PFSK-1 (cell line): ENCODE measurements around the gene VEPH1.

ENCODE experiments used
- FOXP2 ChIP-seq: optimal IDR thresholded peaks from 2 replicates; pipeline ENCODE3; 2011; ENCODE audit warnings: borderline replicate concordance, control low read depth, inconsistent platforms; ENCODE audit not compliant: insufficient read depth; ENCODE audit errors: extremely low read length, extremely low read depth
- POLR2AphosphoS5 ChIP-seq: IDR thresholded peaks from 2 replicates; pipeline ENCODE4 v1.6.1; 2012; ENCODE audit warnings: low read depth, mild to moderate bottlenecking, control low read depth, low read length, moderate library complexity
- SIN3A ChIP-seq: IDR thresholded peaks from 2 replicates; pipeline ENCODE4 v1.6.1; 2012; ENCODE audit warnings: mild to moderate bottlenecking, low read length, moderate library complexity, borderline replicate concordance; ENCODE audit not compliant: insufficient read depth
- TAF1 ChIP-seq: IDR thresholded peaks from 2 replicates; pipeline ENCODE4 v1.6.1; 2012; ENCODE audit warnings: low read length, control low read depth, borderline replicate concordance; ENCODE audit not compliant: insufficient read depth
- TF ChIP-seq, protein P1 (sequence below), 2 experiments: IDR thresholded peaks; 2 replicates each; pipeline versions ENCODE4 v1.6.1 to v1.8.0; 2011 to 2012; ENCODE audit warnings: low read depth in 2 of 2, low read length in 2 of 2, control low read depth in 1 of 2, inconsistent platforms in 1 of 2, mild to moderate bottlenecking in 1 of 2, moderate library complexity in 1 of 2; ENCODE audit not compliant: insufficient read depth in 1 of 2

Gene VEPH1

DNA sequence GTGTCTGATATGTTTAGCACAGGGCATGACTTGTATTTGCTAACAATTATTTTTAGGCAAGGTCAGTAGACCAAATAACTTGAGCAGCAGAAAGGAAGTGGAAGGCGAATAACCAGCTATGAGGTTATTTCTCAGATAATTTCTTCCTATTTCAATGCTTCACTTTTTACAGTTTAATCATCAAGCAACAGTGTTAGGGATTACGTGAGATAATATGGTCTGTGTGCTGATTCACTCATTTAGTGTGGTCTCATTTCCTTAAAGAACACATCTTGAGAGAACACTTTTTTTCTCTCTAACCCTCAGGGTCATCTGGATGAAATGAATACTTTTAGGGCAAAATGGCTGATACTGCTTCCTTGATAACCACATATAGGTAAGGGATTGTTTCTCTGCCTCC is 217.2 kb downstream of the VEPH1 start:
- no peak for TF ChIP-seq SIN3A
- TF ChIP-seq TAF1: no peak
- TF ChIP-seq POLR2AphosphoS5: no peak
- no peak for TF ChIP-seq FOXP2
- TF ChIP-seq, protein P1, sequence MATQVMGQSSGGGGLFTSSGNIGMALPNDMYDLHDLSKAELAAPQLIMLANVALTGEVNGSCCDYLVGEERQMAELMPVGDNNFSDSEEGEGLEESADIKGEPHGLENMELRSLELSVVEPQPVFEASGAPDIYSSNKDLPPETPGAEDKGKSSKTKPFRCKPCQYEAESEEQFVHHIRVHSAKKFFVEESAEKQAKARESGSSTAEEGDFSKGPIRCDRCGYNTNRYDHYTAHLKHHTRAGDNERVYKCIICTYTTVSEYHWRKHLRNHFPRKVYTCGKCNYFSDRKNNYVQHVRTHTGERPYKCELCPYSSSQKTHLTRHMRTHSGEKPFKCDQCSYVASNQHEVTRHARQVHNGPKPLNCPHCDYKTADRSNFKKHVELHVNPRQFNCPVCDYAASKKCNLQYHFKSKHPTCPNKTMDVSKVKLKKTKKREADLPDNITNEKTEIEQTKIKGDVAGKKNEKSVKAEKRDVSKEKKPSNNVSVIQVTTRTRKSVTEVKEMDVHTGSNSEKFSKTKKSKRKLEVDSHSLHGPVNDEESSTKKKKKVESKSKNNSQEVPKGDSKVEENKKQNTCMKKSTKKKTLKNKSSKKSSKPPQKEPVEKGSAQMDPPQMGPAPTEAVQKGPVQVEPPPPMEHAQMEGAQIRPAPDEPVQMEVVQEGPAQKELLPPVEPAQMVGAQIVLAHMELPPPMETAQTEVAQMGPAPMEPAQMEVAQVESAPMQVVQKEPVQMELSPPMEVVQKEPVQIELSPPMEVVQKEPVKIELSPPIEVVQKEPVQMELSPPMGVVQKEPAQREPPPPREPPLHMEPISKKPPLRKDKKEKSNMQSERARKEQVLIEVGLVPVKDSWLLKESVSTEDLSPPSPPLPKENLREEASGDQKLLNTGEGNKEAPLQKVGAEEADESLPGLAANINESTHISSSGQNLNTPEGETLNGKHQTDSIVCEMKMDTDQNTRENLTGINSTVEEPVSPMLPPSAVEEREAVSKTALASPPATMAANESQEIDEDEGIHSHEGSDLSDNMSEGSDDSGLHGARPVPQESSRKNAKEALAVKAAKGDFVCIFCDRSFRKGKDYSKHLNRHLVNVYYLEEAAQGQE (IDR thresholded peaks at IDR 0.05; ENCODE audit: insufficient read depth in 1 of 2, low read depth in 2 of 2, low read length in 2 of 2): no peak

GRCh38 chr3:157285141-157285540 is 218.1 kb downstream of the VEPH1 start:
- no peak for TF ChIP-seq FOXP2
- no peak for TF ChIP-seq POLR2AphosphoS5
- TF ChIP-seq, protein P1 (IDR thresholded peaks at IDR 0.05; ENCODE audit: insufficient read depth in 1 of 2, low read depth in 2 of 2, low read length in 2 of 2): no peak
- no peak for TF ChIP-seq SIN3A
- no peak for TF ChIP-seq TAF1

GRCh38 chr3:157284688-157285087 is 218.5 kb downstream of the VEPH1 start:
- TF ChIP-seq TAF1 (no peak), FOXP2 (no peak), SIN3A (no peak), POLR2AphosphoS5 (no peak)
- TF ChIP-seq, protein P1 (IDR thresholded peaks at IDR 0.05; ENCODE audit: insufficient read depth in 1 of 2, low read depth in 2 of 2, low read length in 2 of 2): no peak

GRCh38 chr3:157282261-157283191 is 220.7 kb downstream of the VEPH1 start:
- TF ChIP-seq FOXP2 (no peak), TAF1 (no peak), SIN3A (no peak)

DNA sequence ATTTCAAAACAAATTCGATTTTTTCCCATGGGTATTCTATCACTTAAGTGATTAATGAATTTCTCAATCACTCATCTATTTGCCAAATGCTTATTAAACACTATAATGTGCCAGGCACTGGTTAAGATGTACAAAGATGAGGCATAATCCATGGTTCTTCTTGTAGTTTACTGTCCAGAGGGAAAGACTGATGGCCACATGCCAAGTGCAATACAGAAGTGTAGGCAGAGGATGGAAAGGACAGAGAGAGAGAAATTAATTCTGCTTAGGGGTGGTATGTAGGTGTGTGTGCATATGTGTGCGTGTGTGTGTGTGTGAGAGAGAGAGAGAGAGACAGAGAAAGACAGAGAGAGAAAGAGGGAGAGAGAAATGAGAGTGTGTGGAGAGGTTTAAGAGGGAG is 222.4 kb downstream of the VEPH1 start:
- TF ChIP-seq, protein P1 (IDR thresholded peaks at IDR 0.05; ENCODE audit: insufficient read depth in 1 of 2, low read depth in 2 of 2, low read length in 2 of 2): no peak
- TF ChIP-seq SIN3A (no peak), POLR2AphosphoS5 (no peak), FOXP2 (no peak), TAF1 (no peak)
